Peyer's patch (tissue), 4 donors: ENCODE measurements around the gene KCTD8.

ENCODE experiments used
- CTCF ChIP-seq, 6 experiments: fragments of 450-650 bp in 4 of 6; fragments of 200-600 bp in 2 of 6; sonication (generic) in 1 of 6; IDR thresholded peaks; one replicate each; pipeline ENCODE4 v1.5.1; 2017 to 2019; ENCODE audit warnings: antibody characterized with exemption in 6 of 6, mild to moderate bottlenecking in 3 of 6, moderate library complexity in 1 of 6
- POLR2A ChIP-seq, 2 donors: fragments of 450-650 bp; IDR thresholded peaks; one replicate each; pipeline ENCODE4 v1.5.1; 2017; ENCODE audit warnings: antibody characterized with exemption in 2 of 2, mild to moderate bottlenecking in 2 of 2, moderate library complexity in 2 of 2

DNA sequence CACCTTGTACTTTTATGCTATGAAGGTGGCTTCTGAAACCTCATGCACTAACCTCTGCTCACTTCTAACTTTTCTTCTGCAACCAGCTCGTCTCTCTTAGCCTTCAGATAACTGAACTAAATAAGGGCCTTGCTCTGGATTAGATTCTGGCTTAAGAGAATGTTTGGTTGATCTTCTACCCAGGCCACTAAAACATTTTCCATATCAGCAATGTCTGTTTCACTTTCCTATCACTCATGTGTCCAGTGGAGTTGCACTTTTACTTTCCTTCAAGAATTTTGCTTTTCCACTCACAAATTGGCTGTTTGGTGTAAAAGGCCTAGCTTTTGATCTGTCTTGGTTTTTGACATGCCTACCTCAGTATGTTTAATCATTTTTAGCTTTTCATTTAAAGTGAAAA is 105.8 kb downstream of the KCTD8 start:
- TF ChIP-seq CTCF (IDR thresholded peaks at IDR 0.05) (no peak), POLR2A (IDR thresholded peaks at IDR 0.05) (no peak)
